H1 (cell line): ENCODE measurements around the gene FAR2. TPM values are rescaled to one million over a fixed set of nuclear protein-coding genes. Genes with fewer than 3 reads are reported as not detected.

Experiments used
- CHD7 ChIP-seq: fragments of 300-600 bp; sonication (generic); IDR thresholded peaks from 2 replicates; pipeline ENCODE4 v1.7.1; 2012; ENCODE audit warnings: low read length, moderate library complexity, mild to moderate bottlenecking, inconsistent platforms; ENCODE audit not compliant: insufficient replicate concordance
- SRF ChIP-seq: IDR thresholded peaks from 2 replicates; pipeline ENCODE4 v1.6.1; 2011; ENCODE audit warnings: mild to moderate bottlenecking, low read depth, low read length, moderate library complexity
- TAF1 ChIP-seq: IDR thresholded peaks from 2 replicates; pipeline ENCODE4 v1.6.1; 2011; ENCODE audit warnings: mild to moderate bottlenecking, low read depth, low read length
- USF2 ChIP-seq: IDR thresholded peaks from 2 replicates; pipeline ENCODE4 v1.6.1; 2011; ENCODE audit warnings: low read length, improper control_type of control experiment
- polyA plus RNA-seq, 7 experiments: library from polyadenylated mRNA; depleted of rRNA in 3 of 7; stranded (reverse) in 5 of 7; unstranded in 2 of 7; fragments of >200 nt in 5 of 7; fragments of 200-250 nt in 2 of 7; gene quantifications; 1 replicate in 5 of 7; 2 replicates in 1 of 7; 4 replicates in 1 of 7; pipeline versions ENCODE4 v1.2.1 to v1.2.3, GENCODE V29; 2011 to 2013; ENCODE audit warnings: missing spikeins in 2 of 7, mixed read lengths in 2 of 7
- total RNA-seq: library from RNA; stranded (reverse); fragmentation: NEBNext Ultra II Directional; extraction: Animal tissue kit (Norgen Biotek cat#: 25700); gene quantifications from 2 replicates; pipeline ENCODE4 v1.2.1, GENCODE V29; 2021

FAR2 gene
- total and polyA plus RNA-seq, 2 of the 8 experiments (the other 6 are each of a cell fraction or from before 2014, with no cell fraction given), result 24.0 to 24.1 TPM

GRCh38 chr12:29133680-29134079 is 15.4 kb upstream of the FAR2 start (continued):
- no peak for TF ChIP-seq CHD7
- TF ChIP-seq TAF1, result no peak
- TF ChIP-seq USF2, result no peak
- no peak for TF ChIP-seq SRF
- TF ChIP-seq, all 59 proteins: peak for 0
